Kidney (tissue), 14 donors: ENCODE measurements around the gene RNF31. TPM values are rescaled to one million over a fixed set of nuclear protein-coding genes. Genes with fewer than 3 reads are reported as not detected.

ENCODE experiments used
- DNase-seq, 5 donors: peaks; one replicate each; pipeline ENCODE4 v3.0.0-alpha.2; 2013 to 2020
- FAIRE-seq: peaks from 2 replicates; lab custom pipeline; 2012; peaks lifted over from hg19 to GRCh38; lab: Jason Lieb, UNC
- H3K27ac ChIP-seq, 2 donors: one replicate each; pipeline ENCODE4 v1.7.0; 2013; ENCODE audit warnings: low read depth in 2 of 2, low read length in 2 of 2, inconsistent platforms in 1 of 2
- H3K27me3 ChIP-seq: one replicate; pipeline ENCODE4 v1.7.1; 2013; ENCODE audit warnings: low read length, inconsistent platforms; ENCODE audit not compliant: control insufficient read depth, insufficient read depth
- H3K36me3 ChIP-seq, 3 donors: one replicate each; pipeline versions ENCODE4 v1.7.0 to v1.7.1; 2013; ENCODE audit warnings: low read length in 3 of 3, control low read depth in 1 of 3, inconsistent platforms in 1 of 3; ENCODE audit not compliant: insufficient read depth in 3 of 3, control insufficient read depth in 2 of 3
- H3K4me1 ChIP-seq, 3 donors: one replicate each; pipeline versions ENCODE4 v1.7.0 to v1.7.1; 2013; ENCODE audit warnings: low read length in 3 of 3, inconsistent platforms in 1 of 3, low read depth in 1 of 3; ENCODE audit not compliant: control insufficient read depth in 2 of 3, insufficient read depth in 2 of 3
- H3K4me3 ChIP-seq, 3 donors: one replicate each; pipeline versions ENCODE4 v1.7.0 to v1.8.1; 2013; ENCODE audit warnings: low read length in 3 of 3, control low read depth in 1 of 3, inconsistent platforms in 1 of 3
- H3K9ac ChIP-seq, 3 donors: one replicate each; pipeline versions ENCODE4 v1.7.0 to v1.7.1; 2013; ENCODE audit warnings: low read length in 3 of 3, control low read depth in 1 of 3, inconsistent platforms in 1 of 3
- H3K9me3 ChIP-seq, 3 donors: one replicate each; pipeline versions ENCODE4 v1.7.0 to v1.7.1; 2013; ENCODE audit warnings: low read length in 3 of 3, control low read depth in 1 of 3, inconsistent platforms in 1 of 3; ENCODE audit not compliant: control insufficient read depth in 2 of 3, insufficient read depth in 1 of 3
- intact Hi-C: fragments of 100-400 bp; cut with DNase I; formaldehyde crosslinking; loops from one replicate; pipeline ENCODE4 v1.11.1; 2022
- polyA plus RNA-seq: library from polyadenylated mRNA; stranded (reverse); fragments of 350-450 nt; fragmentation: Illumina TruSeq; extraction: RNeasy Lipid Tissue Mini Kit (QIAGEN cat#74804); gene quantifications from one replicate; pipeline ENCODE4 v1.2.3, GENCODE V29; 2014; ENCODE audit warnings: low read depth, low replicate concordance; ENCODE audit not compliant: insufficient read depth
- total RNA-seq: library from RNA; stranded (reverse); fragmentation: NEBNext Ultra II Directional; extraction: Animal tissue kit (Norgen Biotek cat#: 25700); gene quantifications from one replicate; pipeline ENCODE4 v1.2.1, GENCODE V29; 2021
- TF ChIP-seq, protein P1 (sequence below): IDR thresholded peaks from 3 replicates; pipeline ENCODE4 v1.5.1; 2012; ENCODE audit warnings: mild to moderate bottlenecking, moderate library complexity, borderline replicate concordance; ENCODE audit not compliant: insufficient read depth; ENCODE audit errors: extremely low read depth
- donor health status: control.
- donor health status: control.
- donor health status: control.
- donor health status: control.
- donor health status: control.
- donor health status: DM: yes; HTN: yes; CAD: no.
- donor health status: Normal renal cell carcinoma (clear cell type).

RNF31 gene
- total and polyA plus RNA-seq, 2 donors from 2014 or later, result 64.0 to 69.0 TPM

DNA sequence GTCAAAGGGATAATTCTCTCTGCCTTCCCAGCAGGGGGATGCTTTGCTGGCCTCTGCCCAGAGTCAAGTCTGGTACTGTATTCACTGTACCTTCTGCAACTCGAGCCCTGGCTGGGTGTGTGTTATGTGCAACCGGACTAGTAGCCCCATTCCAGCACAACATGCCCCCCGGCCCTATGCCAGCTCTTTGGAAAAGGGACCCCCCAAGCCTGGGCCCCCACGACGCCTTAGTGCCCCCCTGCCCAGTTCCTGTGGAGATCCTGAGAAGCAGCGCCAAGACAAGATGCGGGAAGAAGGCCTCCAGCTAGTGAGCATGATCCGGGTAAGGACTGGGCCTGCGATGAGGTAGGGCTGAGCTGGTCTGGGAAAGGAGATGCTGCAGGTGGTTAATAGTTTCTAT lies 3.3 kb downstream of the RNF31 start:
- H3K27ac ChIP-seq, result no peak overlapping the region
- no peak for FAIRE-seq
- TF ChIP-seq, protein P1, sequence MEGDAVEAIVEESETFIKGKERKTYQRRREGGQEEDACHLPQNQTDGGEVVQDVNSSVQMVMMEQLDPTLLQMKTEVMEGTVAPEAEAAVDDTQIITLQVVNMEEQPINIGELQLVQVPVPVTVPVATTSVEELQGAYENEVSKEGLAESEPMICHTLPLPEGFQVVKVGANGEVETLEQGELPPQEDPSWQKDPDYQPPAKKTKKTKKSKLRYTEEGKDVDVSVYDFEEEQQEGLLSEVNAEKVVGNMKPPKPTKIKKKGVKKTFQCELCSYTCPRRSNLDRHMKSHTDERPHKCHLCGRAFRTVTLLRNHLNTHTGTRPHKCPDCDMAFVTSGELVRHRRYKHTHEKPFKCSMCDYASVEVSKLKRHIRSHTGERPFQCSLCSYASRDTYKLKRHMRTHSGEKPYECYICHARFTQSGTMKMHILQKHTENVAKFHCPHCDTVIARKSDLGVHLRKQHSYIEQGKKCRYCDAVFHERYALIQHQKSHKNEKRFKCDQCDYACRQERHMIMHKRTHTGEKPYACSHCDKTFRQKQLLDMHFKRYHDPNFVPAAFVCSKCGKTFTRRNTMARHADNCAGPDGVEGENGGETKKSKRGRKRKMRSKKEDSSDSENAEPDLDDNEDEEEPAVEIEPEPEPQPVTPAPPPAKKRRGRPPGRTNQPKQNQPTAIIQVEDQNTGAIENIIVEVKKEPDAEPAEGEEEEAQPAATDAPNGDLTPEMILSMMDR, result no peak

DNA sequence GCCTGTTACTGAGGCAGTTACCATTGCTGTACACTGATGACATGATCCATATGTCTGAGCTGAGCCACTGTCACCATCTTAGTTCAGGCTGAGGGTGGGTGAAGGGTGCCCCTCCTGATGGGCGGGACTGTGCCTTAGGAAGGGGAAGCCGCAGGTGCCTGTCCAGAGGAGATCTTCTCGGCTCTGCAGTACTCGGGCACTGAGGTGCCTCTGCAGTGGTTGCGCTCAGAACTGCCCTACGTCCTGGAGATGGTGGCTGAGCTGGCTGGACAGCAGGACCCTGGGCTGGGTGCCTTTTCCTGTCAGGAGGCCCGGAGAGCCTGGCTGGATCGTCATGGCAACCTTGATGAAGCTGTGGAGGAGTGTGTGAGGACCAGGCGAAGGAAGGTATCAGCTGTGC lies 3.7 kb downstream of the RNF31 start:
- intact Hi-C loops, result no loop called here
- no peak overlapping the region for H3K9ac ChIP-seq
- no peak overlapping the region for H3K27ac ChIP-seq
- H3K9me3 ChIP-seq, result no peaks in the 10 kb centered on the region
- no peak overlapping the region for H3K4me3 ChIP-seq
- FAIRE-seq (no peak), DNase-seq (peak in 1 of 5 donors; percentile 41)
- TF ChIP-seq, protein P1, result no peak
- H3K27me3 ChIP-seq, result no peaks in the 10 kb centered on the region
- H3K4me1 ChIP-seq, result peaks cover 0 to 9% (median under 1%) of the 10 kb centered on the region in 3 donors
- peaks cover 7 to 50% (median 44%) of the 10 kb centered on the region in 3 donors for H3K36me3 ChIP-seq

More for the DNA sequence above, 3.3 kb downstream of the RNF31 start:
- Histone ChIP-seq H3K9ac (no peak overlapping the region), H3K4me3 (no peak overlapping the region), H3K27me3 (no peaks in the 10 kb centered on the region), H3K36me3 (peaks cover 4 to 46% (median 40%) of the 10 kb centered on the region in 3 donors), H3K4me1 (peaks cover 2 to 14% (median 3%) of the 10 kb centered on the region in 3 donors), H3K9me3 (no peaks in the 10 kb centered on the region)
- no peak for DNase-seq
- intact Hi-C loops, result no loop called here

DNA sequence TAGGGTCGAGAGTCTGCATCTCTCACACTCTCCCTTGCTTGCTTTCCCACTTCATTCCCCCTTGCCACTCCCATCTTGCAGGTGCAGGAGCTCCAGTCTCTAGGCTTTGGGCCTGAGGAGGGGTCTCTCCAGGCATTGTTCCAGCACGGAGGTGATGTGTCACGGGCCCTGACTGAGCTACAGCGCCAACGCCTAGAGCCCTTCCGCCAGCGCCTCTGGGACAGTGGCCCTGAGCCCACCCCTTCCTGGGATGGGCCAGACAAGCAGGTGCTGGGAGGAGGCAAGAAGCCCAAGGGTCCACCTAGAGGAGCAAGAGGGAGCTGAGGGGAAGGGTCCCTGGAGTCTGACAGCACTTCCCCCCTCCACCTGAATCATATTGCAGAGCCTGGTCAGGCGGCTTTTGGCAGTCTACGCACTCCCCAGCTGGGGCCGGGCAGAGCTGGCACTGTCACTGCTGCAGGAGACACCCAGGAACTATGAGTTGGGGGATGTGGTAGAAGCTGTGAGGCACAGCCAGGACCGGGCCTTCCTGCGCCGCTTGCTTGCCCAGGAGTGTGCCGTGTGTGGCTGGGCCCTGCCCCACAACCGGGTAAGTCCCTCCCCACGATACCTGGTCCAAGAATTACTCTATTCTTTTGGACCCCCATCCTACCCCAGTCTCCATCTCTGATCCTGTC lies 4.2 kb downstream of the RNF31 start:
- intact Hi-C loops, result no loop called here
- Histone ChIP-seq H3K36me3 (peaks cover 7 to 50% (median 46%) of the 10 kb centered on the region in 3 donors), H3K9me3 (no peaks in the 10 kb centered on the region), H3K9ac (no peak overlapping the region), H3K27ac (no peak overlapping the region), H3K4me1 (peaks cover 0 to 7% (median 0%) of the 10 kb centered on the region in 3 donors), H3K27me3 (no peaks in the 10 kb centered on the region), H3K4me3 (no peak overlapping the region)
- TF ChIP-seq, protein P1, result no peak
- DNase-seq, result peak in 1 of 5 donors; percentile 63
- FAIRE-seq, result no peak
